DMS 273 (cell line): ENCODE measurements around the gene ABL1.

ENCODE experiments used
- DNase-seq: peaks from one replicate; lab custom pipeline; 2025; ENCODE audit not compliant: unreplicated experiment; lab: John Stamatoyannopoulos, UW

The ABL1 gene

GRCh38 chr9:130870491-130871381 lies 35.7 kb downstream of the ABL1 start:
- DNase-seq = no peak

DNA sequence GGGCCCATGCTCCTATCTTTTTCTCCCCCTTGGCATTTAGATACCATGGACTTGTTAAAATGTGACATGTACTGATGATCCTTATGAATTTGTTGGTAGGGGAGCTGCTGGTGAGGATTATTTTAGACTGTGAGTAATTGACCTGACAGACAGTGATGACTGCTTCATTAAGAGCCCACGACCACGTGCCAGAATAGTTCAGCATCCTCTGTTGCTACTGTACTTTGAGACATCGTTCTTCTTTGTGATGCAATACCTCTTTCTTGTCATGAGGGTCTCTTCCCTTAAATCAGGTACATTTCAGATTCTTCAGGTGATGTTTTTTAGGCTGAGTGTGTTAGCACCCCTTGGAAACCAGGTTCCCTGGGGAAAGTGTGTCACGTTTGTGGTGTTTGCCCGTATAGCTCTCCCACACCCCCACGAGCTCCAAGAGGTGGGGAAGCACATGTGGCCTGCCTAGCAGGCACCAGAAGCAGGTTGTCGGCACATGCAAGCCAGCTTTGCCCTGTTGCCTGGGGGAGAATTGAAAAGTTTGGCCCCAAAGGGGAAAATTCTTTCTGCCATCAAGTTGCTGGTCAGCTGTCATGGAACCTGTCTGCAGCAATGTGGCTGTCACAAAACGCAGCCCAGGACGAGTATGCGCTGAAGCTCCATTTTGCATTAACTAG lies 36.5 kb downstream of the ABL1 start:
- no peak for DNase-seq

DNA sequence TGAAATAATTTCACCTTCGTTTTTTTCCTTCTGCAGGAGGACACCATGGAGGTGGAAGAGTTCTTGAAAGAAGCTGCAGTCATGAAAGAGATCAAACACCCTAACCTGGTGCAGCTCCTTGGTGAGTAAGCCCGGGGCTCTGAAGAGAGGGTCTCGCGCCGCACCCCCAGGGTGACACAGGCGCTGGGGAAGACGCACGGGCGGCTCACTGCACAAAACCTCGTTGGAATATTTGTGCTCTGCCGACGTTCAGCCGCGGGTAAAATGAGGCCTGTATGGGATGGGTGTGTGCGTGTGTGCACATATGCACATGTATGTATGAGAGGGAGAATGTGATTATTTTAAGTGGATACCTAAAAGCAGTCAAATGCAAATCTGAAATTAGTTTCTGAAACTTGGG lies 37.0 kb downstream of the ABL1 start:
- DNase-seq = no peak

DNA sequence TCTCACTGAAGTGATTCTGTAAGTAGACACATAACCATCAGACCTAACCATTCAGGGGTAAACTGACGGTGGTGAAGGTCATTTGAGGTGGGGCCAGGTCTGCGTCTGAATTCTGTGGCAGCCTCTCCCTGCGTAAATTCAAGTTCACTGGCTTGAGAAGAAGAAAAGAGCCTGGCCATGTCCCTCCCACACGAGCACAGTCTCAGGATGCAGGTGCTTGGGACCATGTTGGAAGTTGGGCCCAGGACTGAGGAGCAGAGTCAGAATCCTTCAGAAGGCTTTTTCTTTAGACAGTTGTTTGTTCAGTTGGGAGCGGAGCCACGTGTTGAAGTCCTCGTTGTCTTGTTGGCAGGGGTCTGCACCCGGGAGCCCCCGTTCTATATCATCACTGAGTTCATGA lies 37.5 kb downstream of the ABL1 start:
- no peak for DNase-seq

- DNase-seq = no peak
Measured at GRCh38 chr9:130872912-130873503, 38.0 kb downstream of the ABL1 start.

GRCh38 chr9:130873966-130874365 lies 38.9 kb downstream of the ABL1 start:
- no peak for DNase-seq

- no peak for DNase-seq
Measured at GRCh38 chr9:130874783-130875182, 39.7 kb downstream of the ABL1 start.

- DNase-seq = no peak
Measured at GRCh38 chr9:130877300-130877699, 42.2 kb downstream of the ABL1 start.

DNA sequence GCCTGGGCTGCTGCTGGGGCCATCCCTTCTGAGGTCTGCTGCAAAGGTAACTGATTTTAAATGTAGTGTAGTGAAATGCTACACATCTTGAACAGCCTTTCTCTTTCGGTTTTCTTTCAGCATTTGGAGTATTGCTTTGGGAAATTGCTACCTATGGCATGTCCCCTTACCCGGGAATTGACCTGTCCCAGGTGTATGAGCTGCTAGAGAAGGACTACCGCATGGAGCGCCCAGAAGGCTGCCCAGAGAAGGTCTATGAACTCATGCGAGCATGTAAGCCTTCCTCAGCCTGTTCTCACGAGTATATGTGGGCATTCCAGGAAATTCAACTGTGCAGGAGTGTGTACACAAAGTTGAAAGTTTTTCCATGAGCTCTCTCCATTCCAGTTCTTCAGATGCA lies 43.2 kb downstream of the ABL1 start:
- no peak for DNase-seq

DNA sequence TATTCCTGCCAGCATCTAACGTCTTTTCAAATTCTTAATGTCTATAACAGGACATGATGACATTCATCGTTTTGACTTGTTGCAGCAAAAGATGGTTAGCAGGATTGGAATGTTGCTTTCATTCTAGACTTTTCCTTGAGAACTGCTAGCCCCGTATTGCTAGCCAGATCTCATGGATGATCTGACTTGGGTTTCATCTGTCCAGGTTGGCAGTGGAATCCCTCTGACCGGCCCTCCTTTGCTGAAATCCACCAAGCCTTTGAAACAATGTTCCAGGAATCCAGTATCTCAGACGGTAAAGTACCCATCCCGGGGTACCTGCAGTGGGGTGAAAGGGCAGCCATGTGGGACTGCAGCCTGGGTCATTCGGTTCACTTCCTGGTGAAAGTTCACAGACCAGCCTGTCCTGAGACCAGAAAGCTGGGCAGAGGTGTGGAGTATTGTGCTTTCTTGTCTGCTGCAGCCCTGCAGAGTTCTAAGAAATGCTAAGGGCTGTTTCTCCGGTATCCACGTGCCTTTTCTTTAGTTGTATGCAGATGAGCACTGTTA lies 44.9 kb downstream of the ABL1 start:
- no peak for DNase-seq

- no peak for DNase-seq
Measured at GRCh38 chr9:130880599-130881220, 45.7 kb downstream of the ABL1 start.

DNA sequence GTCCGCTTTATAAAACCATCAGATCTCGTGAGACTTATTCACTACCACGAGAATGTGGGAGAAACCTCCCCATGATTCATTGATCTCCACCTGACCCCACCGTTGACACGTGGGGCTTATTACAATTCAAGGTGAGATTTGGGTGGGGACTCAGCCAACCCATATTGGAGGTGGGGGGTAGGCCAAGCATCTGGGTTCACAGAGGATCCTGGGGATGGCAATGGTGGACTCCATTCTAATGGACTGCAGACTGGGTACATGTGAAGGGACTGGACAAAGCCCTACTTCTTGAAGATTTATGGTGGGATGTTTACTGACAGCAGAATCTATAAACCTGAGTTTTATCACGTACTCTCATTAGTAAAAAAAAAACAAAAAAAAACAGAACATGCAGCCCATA lies 46.5 kb downstream of the ABL1 start:
- DNase-seq = no peak

- DNase-seq = no peak
Measured at GRCh38 chr9:130882696-130883225, 47.7 kb downstream of the ABL1 start.

DNA sequence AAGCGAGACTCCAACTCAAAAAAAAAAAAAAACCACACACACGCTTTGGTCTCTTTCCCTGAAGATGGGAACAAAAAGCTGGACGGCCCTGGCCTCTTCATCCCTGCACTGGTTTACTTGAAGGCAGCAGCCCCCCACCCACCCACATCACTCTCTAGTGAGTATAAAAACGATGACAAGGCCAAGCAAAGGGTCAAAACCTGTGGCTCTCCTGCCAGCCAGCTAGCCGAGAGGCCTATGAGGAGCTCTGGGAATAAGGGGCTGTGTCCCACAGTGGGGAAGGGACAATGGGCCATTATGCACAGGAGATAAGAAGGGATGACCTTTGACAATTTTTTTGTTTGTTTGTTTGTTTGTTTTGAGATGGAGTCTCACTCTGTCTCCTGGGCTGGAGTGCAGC lies 48.4 kb downstream of the ABL1 start:
- DNase-seq = no peak

- no peak for DNase-seq
Measured at GRCh38 chr9:130884111-130884531, 49.1 kb downstream of the ABL1 start.

DNA sequence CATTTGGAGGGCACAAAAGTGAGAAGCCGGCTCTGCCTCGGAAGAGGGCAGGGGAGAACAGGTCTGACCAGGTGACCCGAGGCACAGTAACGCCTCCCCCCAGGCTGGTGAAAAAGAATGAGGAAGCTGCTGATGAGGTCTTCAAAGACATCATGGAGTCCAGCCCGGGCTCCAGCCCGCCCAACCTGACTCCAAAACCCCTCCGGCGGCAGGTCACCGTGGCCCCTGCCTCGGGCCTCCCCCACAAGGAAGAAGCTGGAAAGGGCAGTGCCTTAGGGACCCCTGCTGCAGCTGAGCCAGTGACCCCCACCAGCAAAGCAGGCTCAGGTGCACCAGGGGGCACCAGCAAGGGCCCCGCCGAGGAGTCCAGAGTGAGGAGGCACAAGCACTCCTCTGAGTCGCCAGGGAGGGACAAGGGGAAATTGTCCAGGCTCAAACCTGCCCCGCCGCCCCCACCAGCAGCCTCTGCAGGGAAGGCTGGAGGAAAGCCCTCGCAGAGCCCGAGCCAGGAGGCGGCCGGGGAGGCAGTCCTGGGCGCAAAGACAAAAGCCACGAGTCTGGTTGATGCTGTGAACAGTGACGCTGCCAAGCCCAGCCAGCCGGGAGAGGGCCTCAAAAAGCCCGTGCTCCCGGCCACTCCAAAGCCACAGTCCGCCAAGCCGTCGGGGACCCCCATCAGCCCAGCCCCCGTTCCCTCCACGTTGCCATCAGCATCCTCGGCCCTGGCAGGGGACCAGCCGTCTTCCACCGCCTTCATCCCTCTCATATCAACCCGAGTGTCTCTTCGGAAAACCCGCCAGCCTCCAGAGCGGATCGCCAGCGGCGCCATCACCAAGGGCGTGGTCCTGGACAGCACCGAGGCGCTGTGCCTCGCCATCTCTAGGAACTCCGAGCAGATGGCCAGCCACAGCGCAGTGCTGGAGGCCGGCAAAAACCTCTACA lies 49.8 kb downstream of the ABL1 start:
- DNase-seq = no peak

DNA sequence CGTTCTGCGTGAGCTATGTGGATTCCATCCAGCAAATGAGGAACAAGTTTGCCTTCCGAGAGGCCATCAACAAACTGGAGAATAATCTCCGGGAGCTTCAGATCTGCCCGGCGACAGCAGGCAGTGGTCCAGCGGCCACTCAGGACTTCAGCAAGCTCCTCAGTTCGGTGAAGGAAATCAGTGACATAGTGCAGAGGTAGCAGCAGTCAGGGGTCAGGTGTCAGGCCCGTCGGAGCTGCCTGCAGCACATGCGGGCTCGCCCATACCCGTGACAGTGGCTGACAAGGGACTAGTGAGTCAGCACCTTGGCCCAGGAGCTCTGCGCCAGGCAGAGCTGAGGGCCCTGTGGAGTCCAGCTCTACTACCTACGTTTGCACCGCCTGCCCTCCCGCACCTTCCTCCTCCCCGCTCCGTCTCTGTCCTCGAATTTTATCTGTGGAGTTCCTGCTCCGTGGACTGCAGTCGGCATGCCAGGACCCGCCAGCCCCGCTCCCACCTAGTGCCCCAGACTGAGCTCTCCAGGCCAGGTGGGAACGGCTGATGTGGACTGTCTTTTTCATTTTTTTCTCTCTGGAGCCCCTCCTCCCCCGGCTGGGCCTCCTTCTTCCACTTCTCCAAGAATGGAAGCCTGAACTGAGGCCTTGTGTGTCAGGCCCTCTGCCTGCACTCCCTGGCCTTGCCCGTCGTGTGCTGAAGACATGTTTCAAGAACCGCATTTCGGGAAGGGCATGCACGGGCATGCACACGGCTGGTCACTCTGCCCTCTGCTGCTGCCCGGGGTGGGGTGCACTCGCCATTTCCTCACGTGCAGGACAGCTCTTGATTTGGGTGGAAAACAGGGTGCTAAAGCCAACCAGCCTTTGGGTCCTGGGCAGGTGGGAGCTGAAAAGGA lies 50.7 kb downstream of the ABL1 start:
- no peak for DNase-seq

- DNase-seq = no peak
Measured at GRCh38 chr9:130886981-130887380, 51.9 kb downstream of the ABL1 start.
